Loucy (cell line): ENCODE results near the gene IQSEC1.

Experiments used
- H2AFZ ChIP-seq: fragments of 200-600 bp; sonication (generic); 2 replicates; pipeline ENCODE4 v1.6.0; 2016; ENCODE audit warnings: antibody characterized with exemption, mild to moderate bottlenecking, low read length, moderate library complexity
- H3F3A ChIP-seq: fragments of 200-600 bp; 2 replicates; pipeline ENCODE4 v1.6.0; 2016; ENCODE audit warnings: antibody characterized with exemption, low read depth, mild to moderate bottlenecking
- H3K27me3 ChIP-seq: fragments of 200-600 bp; sonication (generic); 2 replicates; pipeline ENCODE4 v1.6.1; 2014; ENCODE audit warnings: low read length, mild to moderate bottlenecking; ENCODE audit not compliant: insufficient read depth, poor library complexity, severe bottlenecking
- H3K36me3 ChIP-seq: fragments of 200-600 bp; sonication (generic); 2 replicates; pipeline ENCODE4 v1.6.1; 2016; ENCODE audit warnings: low read length; ENCODE audit not compliant: insufficient read depth
- H3K4me1 ChIP-seq: fragments of 200-600 bp; sonication (generic); 2 replicates; pipeline ENCODE4 v1.5.1; 2014; ENCODE audit warnings: low read length, mild to moderate bottlenecking; ENCODE audit not compliant: insufficient read depth, poor library complexity, severe bottlenecking
- H3K4me2 ChIP-seq: fragments of 200-600 bp; sonication (generic); 2 replicates; pipeline ENCODE4 v1.6.0; 2014; ENCODE audit warnings: antibody characterized with exemption, low read length, low read depth, mild to moderate bottlenecking; ENCODE audit not compliant: poor library complexity, severe bottlenecking
- H3K4me3 ChIP-seq: fragments of 200-600 bp; sonication (generic); 2 replicates; pipeline ENCODE4 v1.5.1; 2014; ENCODE audit warnings: low read length, mild to moderate bottlenecking, mixed read lengths; ENCODE audit not compliant: poor library complexity, severe bottlenecking
- H3K79me2 ChIP-seq: fragments of 200-600 bp; sonication (generic); 2 replicates; pipeline ENCODE4 v1.6.1; 2014; ENCODE audit warnings: low read length; ENCODE audit not compliant: insufficient read depth
- H3K9ac ChIP-seq: fragments of 200-600 bp; sonication (generic); 2 replicates; pipeline ENCODE4 v1.6.0; 2014; ENCODE audit warnings: mild to moderate bottlenecking, low read depth, low read length, moderate library complexity; ENCODE audit not compliant: poor library complexity, severe bottlenecking
- H3K9me2 ChIP-seq: fragments of 200-600 bp; sonication (generic); replicated peaks from 2 replicates; pipeline ENCODE4 v1.6.1; 2016; ENCODE audit warnings: low read depth, low read length, mixed read lengths
- H3K9me3 ChIP-seq: fragments of 200-600 bp; sonication (generic); 2 replicates; pipeline ENCODE4 v1.6.1; 2014; ENCODE audit warnings: mild to moderate bottlenecking, antibody characterized with exemption, low read length, low read depth; ENCODE audit not compliant: insufficient read depth
- H4K20me1 ChIP-seq: fragments of 200-600 bp; sonication (generic); 2 replicates; pipeline ENCODE4 v1.6.0; 2014; ENCODE audit warnings: antibody characterized with exemption, low read length, mild to moderate bottlenecking; ENCODE audit not compliant: insufficient read depth, poor library complexity, severe bottlenecking
- CTCF ChIP-seq: fragments of 200-600 bp; sonication (generic); conservative IDR thresholded peaks from 2 replicates; pipeline ENCODE4 v1.5.1; 2014; ENCODE audit warnings: mild to moderate bottlenecking, antibody characterized with exemption, low read length
- EZH2phosphoT487 ChIP-seq: fragments of 200-600 bp; IDR thresholded peaks from 2 replicates; pipeline ENCODE4 v1.6.1; 2018; ENCODE audit warnings: antibody characterized with exemption, mild to moderate bottlenecking, moderate library complexity, borderline replicate concordance

IQSEC1 gene

GRCh38 chr3:12890610-12891390, 182.4 kb downstream of the IQSEC1 start:
- H3K4me3 ChIP-seq, result no peak overlapping the region
- H3K79me2 ChIP-seq, result no peaks in the 10 kb centered on the region
- H3K4me1 ChIP-seq, result peaks cover 9% of the 10 kb centered on the region
- H3K9me2 ChIP-seq, result no peaks in the 10 kb centered on the region
- no peak overlapping the region for H2AFZ ChIP-seq
- H3K9me3 ChIP-seq, result no peaks in the 10 kb centered on the region
- no peak overlapping the region for H3K4me2 ChIP-seq
- H3F3A ChIP-seq, result no peaks in the 10 kb centered on the region
- H4K20me1 ChIP-seq, result no peaks in the 10 kb centered on the region
- H3K36me3 ChIP-seq, result no peaks in the 10 kb centered on the region
- no peaks in the 10 kb centered on the region for H3K27me3 ChIP-seq
- no peak for TF ChIP-seq CTCF
- H3K9ac ChIP-seq, result no peak overlapping the region

DNA sequence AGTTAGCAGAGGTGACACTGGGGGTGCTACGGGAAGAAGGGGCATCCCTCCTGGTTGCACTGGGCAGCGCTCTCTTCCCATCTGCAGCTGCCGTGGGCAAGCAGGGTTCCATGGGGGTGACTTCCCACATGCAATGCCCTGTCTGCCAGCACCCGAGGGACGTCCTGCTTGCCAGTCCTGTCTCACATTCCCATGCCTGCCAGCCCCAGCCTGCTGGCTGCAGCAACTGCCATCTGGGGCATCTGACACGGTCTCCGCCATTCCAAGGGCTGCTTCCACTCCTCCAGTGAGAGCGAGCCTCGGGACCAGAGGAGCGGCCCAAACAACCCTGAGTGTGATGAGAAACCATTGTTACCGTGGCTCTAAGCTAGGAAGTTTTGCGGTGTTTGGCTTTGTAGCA, 186.5 kb downstream of the IQSEC1 start:
- TF ChIP-seq CTCF (no peak), EZH2phosphoT487 (no peak)

GRCh38 chr3:12886106-12886679, 187.0 kb downstream of the IQSEC1 start:
- Histone ChIP-seq H3F3A (no peaks in the 10 kb centered on the region), H3K4me3 (no peak overlapping the region), H3K9me3 (no peaks in the 10 kb centered on the region), H3K9ac (no peak overlapping the region), H2AFZ (no peak overlapping the region), H3K36me3 (no peaks in the 10 kb centered on the region), H3K4me1 (no peaks in the 10 kb centered on the region), H3K4me2 (no peak overlapping the region), H3K9me2 (no peaks in the 10 kb centered on the region), H4K20me1 (no peaks in the 10 kb centered on the region), H3K27me3 (no peaks in the 10 kb centered on the region), H3K79me2 (no peaks in the 10 kb centered on the region)
- no peak for TF ChIP-seq EZH2phosphoT487
- TF ChIP-seq CTCF, result no peak

More for the DNA sequence above, 186.5 kb downstream of the IQSEC1 start:
- Histone ChIP-seq H3K4me3 (no peak overlapping the region), H3F3A (no peaks in the 10 kb centered on the region), H3K79me2 (no peaks in the 10 kb centered on the region), H3K9ac (no peak overlapping the region), H3K36me3 (no peaks in the 10 kb centered on the region), H3K27me3 (no peaks in the 10 kb centered on the region), H4K20me1 (no peaks in the 10 kb centered on the region), H3K9me2 (no peaks in the 10 kb centered on the region), H3K4me2 (no peak overlapping the region), H2AFZ (no peak overlapping the region), H3K4me1 (no peaks in the 10 kb centered on the region), H3K9me3 (no peaks in the 10 kb centered on the region)
